Ishikawa (cell line): ENCODE results near the gene CLGN.

Source experiments
- CEBPB ChIP-seq: IDR thresholded peaks from 2 replicates; pipeline ENCODE4 v1.6.1; 2012
- CREB1 ChIP-seq: IDR thresholded peaks from 2 replicates; pipeline ENCODE4 v1.6.1; 2012; ENCODE audit warnings: low read depth
- EGR1 ChIP-seq: IDR thresholded peaks from 2 replicates; pipeline ENCODE4 v1.6.1; 2012
- EP300 ChIP-seq: IDR thresholded peaks from 2 replicates; pipeline ENCODE4 v1.6.1; 2012; ENCODE audit warnings: borderline replicate concordance
- FOXM1 ChIP-seq: IDR thresholded peaks from 2 replicates; pipeline ENCODE4 v1.6.1; 2012; ENCODE audit warnings: low read depth, borderline replicate concordance
- MAX ChIP-seq: IDR thresholded peaks from 2 replicates; pipeline ENCODE4 v1.6.1; 2012
- NFIC ChIP-seq: IDR thresholded peaks from 2 replicates; pipeline ENCODE4 v1.6.1; 2012
- RAD21 ChIP-seq: IDR thresholded peaks from 2 replicates; pipeline ENCODE4 v1.6.1; 2012; ENCODE audit warnings: low read depth
- REST ChIP-seq: IDR thresholded peaks from 2 replicates; pipeline ENCODE4 v1.6.1; 2012; ENCODE audit warnings: low read depth, mild to moderate bottlenecking
- TAF1 ChIP-seq: IDR thresholded peaks from 2 replicates; pipeline ENCODE4 v1.6.1; 2012; ENCODE audit warnings: low read depth, mild to moderate bottlenecking
- TCF12 ChIP-seq: IDR thresholded peaks from 2 replicates; pipeline ENCODE4 v1.6.1; 2012; ENCODE audit warnings: low read depth
- TEAD4 ChIP-seq: IDR thresholded peaks from 2 replicates; pipeline ENCODE4 v1.6.1; 2012
- USF1 ChIP-seq: IDR thresholded peaks from 2 replicates; pipeline ENCODE4 v1.6.1; 2012
- YY1 ChIP-seq: IDR thresholded peaks from 2 replicates; pipeline ENCODE4 v1.6.1; 2012; ENCODE audit warnings: low read depth
- ZBTB7A ChIP-seq: IDR thresholded peaks from 2 replicates; pipeline ENCODE4 v1.6.1; 2012; ENCODE audit warnings: low read depth

CLGN gene

GRCh38 chr4:140427106-140427918, at the start of gene CLGN:
CLGN (minus strand) TSS chr4:140427648; CDS start chr4:140413078, 14,570 bp downstream.
- TF ChIP-seq CEBPB, result peak; percentile 99
- TF ChIP-seq MAX, result peak; percentile 56; the same call in 1 of the 2 replicates
- no peak for TF ChIP-seq EP300
- TF ChIP-seq NFIC, result no peak
- no peak for TF ChIP-seq CREB1
- no peak for TF ChIP-seq YY1
- TF ChIP-seq TEAD4, result no peak
- TF ChIP-seq USF1, result no peak
- TF ChIP-seq RAD21, result no peak
- no peak for TF ChIP-seq EGR1
- TF ChIP-seq FOXM1, result no peak
- TF ChIP-seq TAF1, result 0 out of 2 replicates have a peak, but pooled peaks have one; percentile 15
- TF ChIP-seq REST, result no peak
- TF ChIP-seq TCF12, result peak; percentile 22; the same call in 1 of the 2 replicates
- peak; percentile 86 for TF ChIP-seq ZBTB7A

GRCh38 chr4:140472156-140472555, 44.7 kb upstream of the CLGN start:
- TF ChIP-seq MAX (no peak), TCF12 (no peak), EGR1 (no peak), EP300 (no peak), NFIC (no peak), TAF1 (no peak), TEAD4 (no peak), RAD21 (no peak), YY1 (no peak), CREB1 (no peak), USF1 (no peak), CEBPB (no peak), FOXM1 (no peak), ZBTB7A (no peak), REST (no peak)

- TF ChIP-seq CEBPB, result no peak
- no peak for TF ChIP-seq REST
- no peak for TF ChIP-seq MAX
- no peak for TF ChIP-seq EGR1
Observed at GRCh38 chr4:140469791-140470733, 42.6 kb upstream of the CLGN start.
